Measurements from ENCODE around the gene TRPM4.
"Not testable (repeated sequence)": the region's sequence is repeated elsewhere in the genome, so short reads cannot be mapped to it uniquely, and the experiment has no call there.

The TRPM4 gene

GRCh38 chr19:49196527-49197240, 39.1 kb downstream of the TRPM4 start:
- DNase-seq = no peak

GRCh38 chr19:49200238-49200862, 42.8 kb downstream of the TRPM4 start:
- no peak for DNase-seq

- no peak for DNase-seq
Observed at GRCh38 chr19:49201042-49201441, 43.5 kb downstream of the TRPM4 start.

GRCh38 chr19:49205114-49205513, 47.5 kb downstream of the TRPM4 start:
- no peak for DNase-seq

GRCh38 chr19:49209502-49209901, 51.9 kb downstream of the TRPM4 start:
- not testable (repeated sequence) for DNase-seq

GRCh38 chr19:49210108-49210900, 52.7 kb downstream of the TRPM4 start:
- DNase-seq = no peak

- no peak for DNase-seq
Observed at GRCh38 chr19:49210901-49211451, 53.4 kb downstream of the TRPM4 start.

GRCh38 chr19:49212016-49212701, 54.6 kb downstream of the TRPM4 start:
- DNase-seq = peak; percentile 65

GRCh38 chr19:49213791-49214190, 56.2 kb downstream of the TRPM4 start:
- DNase-seq = no peak

GRCh38 chr19:49214701-49215100, 57.1 kb downstream of the TRPM4 start:
- no peak for DNase-seq

GRCh38 chr19:49216071-49216470, 58.5 kb downstream of the TRPM4 start:
- DNase-seq = no peak

GRCh38 chr19:49217382-49217781, 59.8 kb downstream of the TRPM4 start:
- DNase-seq = no peak

GRCh38 chr19:49222011-49222410, 64.4 kb downstream of the TRPM4 start:
- no peak for DNase-seq

- no peak for DNase-seq
Observed at GRCh38 chr19:49222528-49222927, 64.9 kb downstream of the TRPM4 start.

- DNase-seq = no peak
Observed at GRCh38 chr19:49223472-49223871, 65.9 kb downstream of the TRPM4 start.

- DNase-seq = not testable (repeated sequence)
Observed at GRCh38 chr19:49224441-49224840, 66.8 kb downstream of the TRPM4 start.

GRCh38 chr19:49224879-49225278, 67.3 kb downstream of the TRPM4 start:
- peak; percentile 55 for DNase-seq

- DNase-seq = no peak
Observed at GRCh38 chr19:49229416-49229815, 71.8 kb downstream of the TRPM4 start.

GRCh38 chr19:49231389-49231788, 73.8 kb downstream of the TRPM4 start:
- DNase-seq = no peak

- no peak for DNase-seq
Observed at GRCh38 chr19:49231804-49232203, 74.2 kb downstream of the TRPM4 start.

- DNase-seq = no peak
Observed at GRCh38 chr19:49233163-49233562, 75.6 kb downstream of the TRPM4 start.

GRCh38 chr19:49241769-49242168, 84.2 kb downstream of the TRPM4 start:
- no peak for DNase-seq

- DNase-seq = no peak
Observed at GRCh38 chr19:49243129-49243528, 85.5 kb downstream of the TRPM4 start.
